HG02588 (cell line): Measurements from ENCODE around the gene PLGRKT.
"Not testable (repeated sequence)": the region's sequence is repeated elsewhere in the genome, so short reads cannot be mapped to it uniquely, and the experiment has no call there.

Source experiments
- ATAC-seq: cut with Tn5 transposase; IDR thresholded peaks from one replicate; pipeline ENCODE4 v1.9.1; 2021; ENCODE audit warnings: mild to moderate bottlenecking, moderate library complexity; ENCODE audit not compliant: unreplicated experiment

The PLGRKT gene

DNA sequence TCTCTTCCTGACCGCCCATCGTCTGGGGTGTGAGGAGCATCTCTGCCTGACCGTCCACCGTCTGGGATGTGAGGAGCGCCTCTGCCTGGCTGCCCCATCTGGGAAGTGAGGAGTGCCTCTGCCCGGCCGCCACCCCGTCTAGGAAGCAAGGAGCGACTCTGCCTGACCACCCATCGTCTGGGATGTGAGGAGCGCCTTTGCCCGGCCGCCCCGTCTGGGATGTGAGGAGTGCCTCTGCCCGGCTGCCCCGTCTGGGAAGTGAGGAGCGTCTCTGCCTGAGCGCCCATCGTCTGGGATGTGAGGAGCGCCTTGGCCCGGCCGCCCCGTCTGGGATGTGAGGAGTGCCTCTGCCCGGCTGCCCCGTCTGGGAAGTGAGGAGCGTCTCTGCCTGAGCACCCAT, 4.4 kb downstream of the PLGRKT start:
- ATAC-seq = not testable (repeated sequence)

- not testable (repeated sequence) for ATAC-seq
These were observed 4.8 kb downstream of the PLGRKT start for GRCh38 chr9:5432890-5433289.

- no peak for ATAC-seq
These were observed 6.8 kb downstream of the PLGRKT start for GRCh38 chr9:5430912-5431311.

DNA sequence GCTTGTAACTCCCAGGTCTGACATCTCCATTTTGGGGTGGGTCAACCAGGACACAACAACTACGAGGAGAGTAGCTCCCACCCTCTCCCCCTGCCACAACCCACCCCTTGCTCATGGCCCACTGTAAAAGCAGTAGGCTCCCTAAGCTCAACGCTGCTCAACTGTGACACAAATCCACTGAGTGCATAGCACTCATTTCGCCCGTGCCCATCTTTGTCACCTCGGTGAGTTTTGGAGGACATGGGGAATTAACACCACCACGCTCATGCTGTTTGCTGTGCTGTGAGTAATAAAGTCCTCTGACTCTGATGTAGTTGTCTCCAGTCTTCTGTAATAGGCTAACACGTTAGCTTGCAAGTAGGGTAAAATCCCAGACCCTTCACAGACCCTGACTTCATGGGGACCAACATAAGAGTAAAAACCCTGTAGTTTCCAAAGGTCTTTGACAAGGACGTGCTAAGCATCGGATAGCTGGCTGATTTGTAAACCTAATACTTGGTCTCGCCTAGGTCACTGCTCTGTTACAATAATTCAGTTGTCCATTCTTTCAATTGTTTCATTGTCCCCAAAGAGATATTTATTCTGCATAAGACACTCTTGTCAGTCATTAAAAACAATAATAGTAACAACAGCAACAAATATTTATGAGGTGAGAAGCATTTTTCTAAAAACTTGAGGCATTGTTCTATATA, 7.7 kb downstream of the PLGRKT start:
- no peak for ATAC-seq

DNA sequence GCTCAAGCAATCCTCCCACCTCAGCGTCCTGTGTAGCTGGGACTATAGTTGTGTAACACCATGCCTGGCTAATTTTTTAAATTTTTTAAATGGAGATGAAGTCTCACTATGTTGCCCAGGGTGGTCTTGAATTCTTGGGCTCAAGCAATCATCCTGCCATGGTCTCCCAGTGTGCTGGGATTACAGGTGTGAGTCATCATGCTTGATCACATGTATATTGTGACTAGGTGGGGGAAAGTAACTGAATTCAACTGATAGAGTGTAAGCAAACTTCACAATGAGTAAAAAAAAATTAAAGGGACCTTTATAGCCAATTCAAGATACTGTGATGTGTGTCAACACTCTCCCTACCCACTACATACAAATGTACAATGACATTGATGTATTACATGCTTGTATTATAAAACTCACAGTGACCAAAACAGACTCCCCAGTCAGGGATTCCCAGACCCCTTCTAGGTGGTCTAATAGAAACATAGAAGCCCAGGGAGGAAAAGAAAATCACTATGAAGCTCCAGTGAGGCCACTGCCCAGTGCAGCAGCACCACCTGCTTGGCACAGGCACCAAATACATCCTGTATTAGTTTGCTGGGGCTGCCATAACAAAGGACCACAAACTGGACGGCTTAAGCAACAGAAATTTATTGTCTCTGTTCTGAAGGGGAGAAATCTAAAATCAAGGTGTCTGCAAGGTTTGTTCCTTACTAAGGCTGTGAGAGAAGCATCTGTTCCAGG, 8.8 kb downstream of the PLGRKT start:
- ATAC-seq = no peak

- no peak for ATAC-seq
These were observed 9.6 kb downstream of the PLGRKT start for GRCh38 chr9:5428172-5428571.

GRCh38 chr9:5427005-5427404, 10.7 kb downstream of the PLGRKT start:
- ATAC-seq = no peak

GRCh38 chr9:5425006-5425628, 12.6 kb downstream of the PLGRKT start:
- ATAC-seq = no peak

- no peak for ATAC-seq
These were observed 15.4 kb downstream of the PLGRKT start for GRCh38 chr9:5422276-5422675.

- no peak for ATAC-seq
These were observed 16.6 kb downstream of the PLGRKT start for GRCh38 chr9:5421163-5421562.

DNA sequence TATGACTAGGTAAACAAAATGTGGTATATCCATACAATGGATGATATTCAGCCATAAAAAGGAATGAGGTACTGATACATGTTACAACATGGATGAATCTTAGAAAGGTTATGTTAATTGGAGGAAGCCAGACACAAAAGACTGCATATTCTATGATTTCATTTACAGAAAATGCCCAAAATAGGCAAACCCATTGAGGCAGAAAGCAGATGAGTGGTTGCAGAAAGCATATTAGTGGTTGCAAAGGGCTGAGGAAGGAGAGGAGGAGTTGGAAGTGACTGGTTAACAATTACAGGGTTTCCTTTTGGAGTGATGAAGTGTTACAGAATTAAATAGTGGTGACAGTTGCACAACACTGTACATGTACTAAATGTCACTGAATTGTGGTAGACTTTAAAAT, 17.7 kb downstream of the PLGRKT start:
- no peak for ATAC-seq

- no peak for ATAC-seq
These were observed 19.2 kb downstream of the PLGRKT start for GRCh38 chr9:5418481-5418880.

GRCh38 chr9:5416953-5417352, 20.8 kb downstream of the PLGRKT start:
- ATAC-seq = no peak

GRCh38 chr9:5408596-5408995, 29.1 kb downstream of the PLGRKT start:
- no peak for ATAC-seq

GRCh38 chr9:5402217-5402616, 35.5 kb downstream of the PLGRKT start:
- ATAC-seq = no peak

- not testable (repeated sequence) for ATAC-seq
These were observed 40.2 kb downstream of the PLGRKT start for GRCh38 chr9:5397547-5397946.

DNA sequence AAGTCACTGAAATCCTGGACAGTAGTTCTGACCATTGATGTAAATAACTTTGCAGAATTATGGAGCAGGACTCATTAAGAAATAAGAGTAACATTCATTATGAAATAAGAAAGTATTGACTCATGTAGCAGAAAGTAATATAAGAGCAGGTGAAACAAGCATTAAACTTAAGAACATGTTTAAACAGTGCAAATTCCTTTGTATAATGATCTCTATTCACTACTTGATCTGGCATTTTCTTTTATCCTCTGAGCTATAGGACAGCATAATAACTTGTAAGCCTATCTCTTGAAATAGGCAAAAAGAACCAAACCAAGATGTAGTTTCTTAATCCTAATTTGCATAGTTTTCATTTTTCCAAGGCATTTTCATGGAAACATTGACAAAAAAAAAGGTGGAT, 42.3 kb downstream of the PLGRKT start:
- no peak for ATAC-seq

DNA sequence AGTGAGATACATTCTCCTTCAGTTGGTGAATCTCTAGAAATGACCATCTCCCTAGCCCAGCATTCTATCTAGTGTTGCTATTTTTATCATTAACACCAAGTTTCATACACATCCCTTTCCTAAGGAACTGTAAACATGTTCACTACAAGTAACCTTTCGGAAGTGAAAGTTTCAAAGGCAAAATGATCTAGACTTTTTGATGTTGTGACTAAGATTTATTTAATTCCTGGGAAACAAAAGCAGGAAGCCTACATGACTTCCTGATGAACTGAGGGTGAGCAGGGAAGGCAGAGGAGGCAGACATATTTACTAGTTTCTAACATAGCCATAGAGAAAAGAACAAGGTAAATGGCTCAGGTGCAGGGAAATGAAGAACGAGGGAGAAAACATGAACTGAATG, 43.7 kb downstream of the PLGRKT start:
- ATAC-seq = not testable (repeated sequence)

- ATAC-seq = no peak
These were observed 44.2 kb downstream of the PLGRKT start for GRCh38 chr9:5393497-5393896.

DNA sequence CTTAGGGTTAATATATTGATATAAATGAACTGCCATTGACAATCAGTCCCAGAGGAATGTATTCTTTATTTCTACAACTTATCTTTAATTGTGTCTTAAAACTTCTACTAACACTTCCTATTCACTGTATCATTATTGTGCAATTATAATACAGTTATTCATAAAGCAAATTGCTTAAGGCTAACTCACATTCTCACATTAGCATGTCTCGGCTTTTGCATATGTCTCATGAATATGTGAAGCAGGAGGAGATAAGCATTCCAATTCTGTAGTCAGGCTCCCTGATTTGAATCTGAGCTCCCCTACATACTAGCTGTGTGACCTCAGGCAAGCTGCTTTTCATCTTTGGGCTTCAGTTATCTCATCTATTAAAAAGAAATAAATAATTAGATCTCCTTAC, 45.4 kb downstream of the PLGRKT start:
- ATAC-seq = no peak

DNA sequence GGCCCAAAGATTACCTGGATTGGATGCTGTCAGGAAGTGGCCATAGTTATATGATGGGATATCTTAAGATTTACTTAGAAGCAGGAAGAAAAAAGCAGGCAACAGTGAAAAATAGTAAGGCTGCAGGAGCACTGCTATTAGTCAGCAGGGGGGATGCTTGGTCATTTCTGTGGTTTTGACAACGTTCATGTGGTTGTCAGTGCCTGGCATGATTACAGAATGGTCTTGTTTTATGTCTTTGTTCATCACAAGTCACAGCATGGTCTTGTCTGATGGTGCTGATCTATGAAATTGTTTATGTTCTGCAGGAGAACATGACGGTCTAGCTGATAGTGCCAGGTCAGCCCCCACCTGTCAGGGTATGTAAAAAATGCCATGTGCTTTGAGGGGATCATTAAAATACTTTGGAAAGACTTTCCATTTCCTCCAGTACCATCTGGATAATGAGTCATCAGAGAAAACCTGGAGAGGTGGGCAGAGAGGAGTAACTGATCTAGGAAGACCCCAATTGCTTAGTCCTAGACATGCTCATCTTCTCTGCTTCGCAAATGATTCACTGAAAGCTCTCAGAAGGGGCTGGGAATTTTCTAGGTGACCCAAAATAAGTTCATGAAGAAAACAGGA, 48.5 kb downstream of the PLGRKT start:
- ATAC-seq = peak; percentile 58
